ENCODE data around the gene SPOCK1. TPM values are rescaled to one million over a fixed set of nuclear protein-coding genes. Genes with fewer than 3 reads are reported as not detected.
A peak's percentile ranks its signal among the peaks of the same experiment; 100 is the strongest.

SPOCK1 gene
- total RNA-seq, 1 donor from 2014 or later: 28.6 TPM

- TF ChIP-seq, protein P1, sequence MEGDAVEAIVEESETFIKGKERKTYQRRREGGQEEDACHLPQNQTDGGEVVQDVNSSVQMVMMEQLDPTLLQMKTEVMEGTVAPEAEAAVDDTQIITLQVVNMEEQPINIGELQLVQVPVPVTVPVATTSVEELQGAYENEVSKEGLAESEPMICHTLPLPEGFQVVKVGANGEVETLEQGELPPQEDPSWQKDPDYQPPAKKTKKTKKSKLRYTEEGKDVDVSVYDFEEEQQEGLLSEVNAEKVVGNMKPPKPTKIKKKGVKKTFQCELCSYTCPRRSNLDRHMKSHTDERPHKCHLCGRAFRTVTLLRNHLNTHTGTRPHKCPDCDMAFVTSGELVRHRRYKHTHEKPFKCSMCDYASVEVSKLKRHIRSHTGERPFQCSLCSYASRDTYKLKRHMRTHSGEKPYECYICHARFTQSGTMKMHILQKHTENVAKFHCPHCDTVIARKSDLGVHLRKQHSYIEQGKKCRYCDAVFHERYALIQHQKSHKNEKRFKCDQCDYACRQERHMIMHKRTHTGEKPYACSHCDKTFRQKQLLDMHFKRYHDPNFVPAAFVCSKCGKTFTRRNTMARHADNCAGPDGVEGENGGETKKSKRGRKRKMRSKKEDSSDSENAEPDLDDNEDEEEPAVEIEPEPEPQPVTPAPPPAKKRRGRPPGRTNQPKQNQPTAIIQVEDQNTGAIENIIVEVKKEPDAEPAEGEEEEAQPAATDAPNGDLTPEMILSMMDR (IDR thresholded peaks at IDR 0.05; ENCODE audit: borderline replicate concordance): no peak
- intact Hi-C loops (cut with micrococcal nuclease): loop anchor here (10.0 kb wide), 1 partner anchor 250 kb away; no protein-coding TSS in a partner anchor
Measured at GRCh38 chr5:137054792-137055191, 444.3 kb downstream of the SPOCK1 start.

GRCh38 chr5:137054335-137054734, 444.8 kb downstream of the SPOCK1 start:
- H3K36me3 ChIP-seq: no peaks in the 10 kb centered on the region
- DNase-seq: no peak
- intact Hi-C loops (cut with micrococcal nuclease): loop anchor here (10.0 kb wide), 1 partner anchor 250 kb away; no protein-coding TSS in a partner anchor

More at GRCh38 chr5:137054792-137055191, 444.3 kb downstream of the SPOCK1 start:
- no peaks in the 10 kb centered on the region for H3K36me3 ChIP-seq
- DNase-seq: no peak
- H3K4me3 ChIP-seq: no peak overlapping the region
- H3K4me1 ChIP-seq: no peaks in the 10 kb centered on the region
- no peak overlapping the region for H3K27ac ChIP-seq (replicated peaks)
- H3K9me3 ChIP-seq (replicated peaks): no peaks in the 10 kb centered on the region
- no peaks in the 10 kb centered on the region for H3K27me3 ChIP-seq (ENCODE audit: low read depth)

GRCh38 chr5:137051161-137051560, 448.0 kb downstream of the SPOCK1 start:
- no peak for DNase-seq
- no peaks in the 10 kb centered on the region for H3K36me3 ChIP-seq
- no peaks in the 10 kb centered on the region for H3K27me3 ChIP-seq (ENCODE audit: low read depth)
- TF ChIP-seq, protein P1 (IDR thresholded peaks at IDR 0.05; ENCODE audit: borderline replicate concordance): peak; percentile 60
- no peaks in the 10 kb centered on the region for H3K4me1 ChIP-seq
- no peak overlapping the region for H3K27ac ChIP-seq (replicated peaks)
- H3K4me3 ChIP-seq: no peak overlapping the region
- H3K9me3 ChIP-seq (replicated peaks): no peaks in the 10 kb centered on the region
- intact Hi-C loops (cut with micrococcal nuclease): loop anchor here (10.0 kb wide), 1 partner anchor 246 kb away; no protein-coding TSS in a partner anchor

More at GRCh38 chr5:137054335-137054734, 444.8 kb downstream of the SPOCK1 start:
- Histone ChIP-seq H3K4me1 (no peaks in the 10 kb centered on the region), H3K4me3 (no peak overlapping the region), H3K9me3 (replicated peaks) (no peaks in the 10 kb centered on the region), H3K27me3 (ENCODE audit: low read depth) (no peaks in the 10 kb centered on the region), H3K27ac (replicated peaks) (no peak overlapping the region)
- TF ChIP-seq, protein P1 (IDR thresholded peaks at IDR 0.05; ENCODE audit: borderline replicate concordance): no peak

GRCh38 chr5:137040641-137041340, 458.3 kb downstream of the SPOCK1 start:
- Histone ChIP-seq H3K27ac (replicated peaks) (no peak overlapping the region), H3K36me3 (no peaks in the 10 kb centered on the region), H3K4me3 (no peak overlapping the region), H3K27me3 (ENCODE audit: low read depth) (peaks cover 17% of the 10 kb centered on the region), H3K4me1 (no peaks in the 10 kb centered on the region), H3K9me3 (replicated peaks) (peaks cover 39% of the 10 kb centered on the region)
- intact Hi-C loops (cut with micrococcal nuclease): no loop called here
- TF ChIP-seq, protein P1 (IDR thresholded peaks at IDR 0.05; ENCODE audit: borderline replicate concordance): no peak
- DNase-seq: no peak

DNA sequence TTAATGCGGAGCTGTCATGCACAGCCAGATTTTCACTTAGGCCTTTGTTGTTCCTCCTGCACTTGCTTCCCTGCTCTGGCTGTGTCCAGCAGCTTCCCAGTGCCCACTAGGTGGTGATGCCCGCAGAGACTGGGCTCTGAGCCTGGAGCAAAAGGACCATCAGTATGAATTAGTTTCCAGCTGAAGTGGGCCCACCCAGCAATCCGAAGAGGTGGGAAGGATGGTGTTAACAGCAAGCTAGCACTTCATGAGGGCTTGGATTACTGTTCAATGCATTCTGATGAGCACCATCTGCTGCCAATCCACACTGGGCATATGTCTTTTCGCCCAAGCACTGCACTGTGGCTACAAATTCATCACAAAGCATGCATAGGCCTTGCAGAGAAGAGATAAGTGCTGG, 459.1 kb downstream of the SPOCK1 start:
- no peak overlapping the region for H3K4me3 ChIP-seq
- H3K27ac ChIP-seq (replicated peaks): no peak overlapping the region
- TF ChIP-seq, protein P1 (IDR thresholded peaks at IDR 0.05; ENCODE audit: borderline replicate concordance): no peak
- intact Hi-C loops (cut with micrococcal nuclease): no loop called here
- no peaks in the 10 kb centered on the region for H3K4me1 ChIP-seq
- peaks cover 23% of the 10 kb centered on the region for H3K27me3 ChIP-seq (ENCODE audit: low read depth)
- no peak for DNase-seq
- H3K36me3 ChIP-seq: no peaks in the 10 kb centered on the region
- peaks cover 39% of the 10 kb centered on the region for H3K9me3 ChIP-seq (replicated peaks)

Measured in left ventricle myocardium inferior (tissue), 1 donor.